Left lobe of liver (tissue), 2 donors: Measurements from ENCODE around the gene MTA1. TPM values are rescaled to one million over a fixed set of nuclear protein-coding genes. Genes with fewer than 3 reads are reported as not detected.

Experiments used
- ATAC-seq: fragments of 200-7000 bp; cut with Tn5 transposase; one replicate; pipeline ENCODE4 v1.9.1; 2020; ENCODE audit warnings: mild to moderate bottlenecking, moderate library complexity
- DNase-seq: peaks from one replicate; pipeline ENCODE4 v3.0.0-alpha.2; 2020; ENCODE audit warnings: low spot score
- total RNA-seq: library from RNA; stranded (reverse); gene quantifications from one replicate; pipeline ENCODE4 v1.2.1, GENCODE V29; 2021
- donor health status: DM: no; HTN: no; CAD: no; lungs with moderate emphysema.
- donor health status: DM: no; HTN: yes; CAD: no.

MTA1 gene
- total RNA-seq, 1 donor from 2014 or later, result 39.2 TPM

GRCh38 chr14:105483300-105484068, 63.9 kb downstream of the MTA1 start:
- DNase-seq (no peak), ATAC-seq (no peak)

DNA sequence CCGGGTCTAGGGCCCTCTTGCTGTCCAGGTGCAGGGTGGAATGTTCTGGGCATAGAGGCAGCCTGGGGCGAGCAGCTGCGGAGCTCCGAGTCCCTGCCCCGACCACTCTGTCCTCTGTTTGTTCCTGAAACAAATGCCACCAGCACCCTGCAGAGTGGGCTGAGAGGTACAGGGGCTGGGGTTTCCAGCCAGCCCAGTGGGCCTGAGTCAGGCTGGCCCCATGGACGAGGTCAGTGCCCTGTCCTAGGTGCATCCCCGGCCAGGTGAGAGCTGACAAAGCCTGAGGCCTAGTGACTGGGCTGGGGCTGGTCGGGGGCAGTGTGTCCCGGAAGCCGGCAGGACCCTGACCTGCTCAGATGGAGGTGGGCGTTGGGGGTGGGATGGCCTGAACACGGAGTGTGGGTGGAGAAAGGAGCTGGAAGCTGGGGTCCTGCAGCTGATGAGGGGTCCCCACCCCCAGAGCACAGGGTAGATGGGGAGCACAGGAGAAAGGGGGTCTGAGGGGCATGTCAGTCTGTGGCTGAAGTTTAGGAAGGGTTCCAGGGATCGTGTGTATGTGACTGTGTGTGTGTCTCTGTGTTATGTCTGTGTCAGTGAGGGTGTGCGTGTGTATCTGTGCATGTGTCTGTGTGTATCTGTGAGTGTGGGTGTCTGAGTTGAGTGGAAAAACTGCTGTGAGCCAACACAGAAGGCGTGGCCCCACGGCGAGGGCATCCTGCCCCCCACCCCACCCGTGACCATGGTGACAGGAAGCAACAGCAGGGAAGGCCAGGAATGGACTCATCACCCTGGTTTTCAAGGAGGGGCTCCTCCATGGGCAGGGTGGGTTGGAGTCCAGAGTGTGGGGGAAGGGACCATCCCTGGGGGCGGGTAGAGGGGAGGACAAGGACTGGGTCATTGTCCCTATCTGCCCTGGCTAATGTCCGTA, 64.7 kb downstream of the MTA1 start:
- no peak for ATAC-seq
- no peak for DNase-seq

DNA sequence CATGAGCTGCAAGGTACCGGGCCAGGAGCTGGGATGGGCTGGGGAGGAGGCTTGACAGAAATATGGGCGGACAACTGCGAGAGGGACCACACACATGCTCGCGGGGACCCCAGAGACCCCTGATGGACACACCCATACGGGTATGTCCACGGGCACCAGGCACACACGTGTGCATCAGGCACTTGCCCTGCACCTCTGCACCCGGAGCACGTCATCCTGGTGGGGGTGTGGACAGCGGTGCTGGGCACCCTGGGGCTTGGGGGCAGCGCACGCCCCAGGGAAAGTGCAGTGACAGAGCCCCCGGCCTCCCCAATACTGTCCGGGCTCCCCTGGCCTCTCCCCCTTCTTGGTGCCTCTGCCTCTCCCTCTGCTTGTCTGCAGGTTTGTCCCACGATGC, 65.4 kb downstream of the MTA1 start:
- no peak for DNase-seq
- ATAC-seq, result no peak

DNA sequence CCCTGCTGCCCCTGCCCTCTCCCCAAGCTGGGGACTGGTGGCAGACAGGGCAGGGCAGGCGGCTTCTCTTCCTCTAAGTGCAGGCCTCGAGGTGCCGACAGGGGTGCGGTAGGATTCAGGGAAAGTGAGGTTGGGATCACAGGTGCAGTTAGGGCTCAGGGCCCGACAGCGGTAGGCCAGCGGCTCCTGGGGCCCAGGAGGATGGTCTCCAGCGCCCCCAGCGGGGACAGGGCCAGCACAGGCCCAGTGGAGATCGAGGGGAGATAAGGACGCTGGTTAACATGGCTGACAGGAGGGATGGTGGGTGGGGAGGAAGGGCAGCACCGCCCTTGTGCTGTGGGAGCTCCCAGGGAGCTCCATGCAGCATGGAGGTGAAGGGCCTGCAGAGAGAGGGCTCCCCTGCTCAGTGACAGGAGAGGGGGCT, 66.1 kb downstream of the MTA1 start:
- no peak for DNase-seq
- ATAC-seq, result no peak

DNA sequence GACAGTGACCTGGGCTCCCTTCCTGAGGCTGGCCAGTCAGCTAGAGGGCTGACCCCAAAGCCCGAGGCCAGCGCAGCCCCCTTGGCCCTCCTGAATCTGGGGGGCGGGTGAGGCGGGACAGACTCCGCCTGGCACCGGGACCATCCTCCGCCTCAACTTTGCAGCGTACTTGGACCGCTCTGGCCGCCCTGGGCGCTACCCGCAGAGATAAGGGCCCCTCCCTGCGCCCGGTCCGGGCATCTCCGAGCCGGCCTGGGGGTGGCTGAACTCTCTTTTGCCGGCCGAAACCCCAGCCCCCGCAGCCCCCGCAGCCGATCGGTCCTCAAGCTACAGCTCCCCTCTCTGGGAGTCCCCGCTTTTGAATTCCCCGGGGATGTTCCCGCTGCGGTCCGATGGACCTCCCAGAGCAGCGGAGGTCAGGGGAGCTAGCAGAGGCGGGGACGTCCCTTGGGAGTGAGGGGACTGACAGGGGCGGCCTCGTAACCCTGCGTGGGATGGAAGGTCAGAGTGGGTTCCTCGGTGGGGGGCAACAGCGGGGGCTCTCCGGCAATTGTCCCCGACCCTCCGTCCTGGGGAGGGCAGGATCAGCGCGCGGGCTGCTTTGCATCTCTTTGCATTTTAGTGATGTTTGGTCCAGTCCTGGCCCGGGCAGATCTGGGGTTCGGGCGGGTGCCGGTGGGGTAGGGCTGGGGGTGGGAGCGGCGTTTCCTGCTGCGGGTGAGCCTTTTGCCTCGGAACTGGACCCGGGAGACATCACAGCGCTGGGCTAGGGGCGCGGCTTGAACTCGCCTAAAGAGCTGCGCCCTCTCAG, 66.7 kb downstream of the MTA1 start, which contains the start of gene CRIP1:
Gene CRIP1 (plus strand): TSS at position 724 of the 811 bp plus-strand sequence. CDS start 374 bp downstream, outside the sequence.
- no peak for DNase-seq
- no peak for ATAC-seq

- no peak for DNase-seq
Observed at GRCh38 chr14:105486974-105487448, 67.4 kb downstream of the MTA1 start.

GRCh38 chr14:105487449-105487985, 67.9 kb downstream of the MTA1 start:
- DNase-seq, result no peak
- no peak for ATAC-seq

More at GRCh38 chr14:105486974-105487448, 67.4 kb downstream of the MTA1 start:
- no peak for ATAC-seq

GRCh38 chr14:105487986-105488777, 68.6 kb downstream of the MTA1 start:
- ATAC-seq (no peak), DNase-seq (no peak)

GRCh38 chr14:105488781-105489541, 69.3 kb downstream of the MTA1 start:
- DNase-seq (no peak), ATAC-seq (no peak)

DNA sequence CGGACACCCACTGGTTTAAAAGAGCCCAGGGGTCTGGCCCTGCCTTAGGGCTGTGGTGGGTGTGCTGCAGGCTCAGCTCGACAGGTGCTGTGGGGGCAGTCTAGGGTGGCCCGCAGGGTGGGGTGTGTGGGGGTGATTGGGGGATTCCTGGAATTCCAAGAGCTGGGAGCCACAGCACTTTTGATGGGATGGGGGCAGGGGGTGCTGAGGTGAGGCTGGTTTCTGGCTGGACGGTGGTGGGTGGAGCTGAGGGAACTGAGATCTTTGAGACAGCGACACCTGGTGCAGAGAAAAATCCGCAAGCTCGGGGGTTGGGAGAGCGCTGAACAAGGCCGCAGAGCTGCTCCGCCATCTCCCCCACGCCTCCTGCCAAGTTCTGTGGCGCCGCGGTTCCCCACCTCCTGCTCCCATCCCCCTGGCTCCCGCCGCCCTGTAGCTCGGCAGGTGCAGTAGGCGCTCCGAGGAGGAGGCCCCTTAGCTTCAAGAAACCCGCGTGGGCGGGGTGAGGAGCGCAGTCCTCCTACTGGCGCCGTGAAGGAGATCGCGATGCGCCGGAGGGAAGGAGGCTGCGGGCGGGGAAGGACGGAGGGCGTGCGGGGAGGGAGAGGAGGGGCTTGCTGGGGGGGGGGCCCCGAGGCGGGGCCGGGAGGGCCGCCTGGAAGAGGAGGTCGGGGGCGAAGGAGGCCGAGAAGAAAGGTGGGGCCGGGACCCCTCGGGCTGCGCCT, 70.1 kb downstream of the MTA1 start:
- ATAC-seq, result peak; percentile 36
- peak; percentile 83 for DNase-seq

DNA sequence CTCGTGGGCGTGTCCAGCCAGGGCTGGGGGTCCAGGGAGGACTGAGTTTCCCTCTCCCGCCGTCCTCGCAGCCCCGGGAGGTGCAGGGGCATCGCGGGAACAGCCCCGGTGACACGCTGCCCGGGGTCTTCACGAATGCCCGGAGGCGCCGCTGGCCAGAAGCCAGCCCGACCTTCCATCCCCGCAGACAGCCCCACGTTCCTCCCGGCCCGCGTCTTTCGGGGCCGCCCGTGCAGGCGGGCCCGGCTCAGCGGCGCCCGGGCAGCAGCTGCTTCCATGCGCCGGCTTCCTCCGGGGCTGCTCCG, 70.6 kb downstream of the MTA1 start:
- peak; percentile 1 for ATAC-seq
- DNase-seq, result peak; percentile 70

DNA sequence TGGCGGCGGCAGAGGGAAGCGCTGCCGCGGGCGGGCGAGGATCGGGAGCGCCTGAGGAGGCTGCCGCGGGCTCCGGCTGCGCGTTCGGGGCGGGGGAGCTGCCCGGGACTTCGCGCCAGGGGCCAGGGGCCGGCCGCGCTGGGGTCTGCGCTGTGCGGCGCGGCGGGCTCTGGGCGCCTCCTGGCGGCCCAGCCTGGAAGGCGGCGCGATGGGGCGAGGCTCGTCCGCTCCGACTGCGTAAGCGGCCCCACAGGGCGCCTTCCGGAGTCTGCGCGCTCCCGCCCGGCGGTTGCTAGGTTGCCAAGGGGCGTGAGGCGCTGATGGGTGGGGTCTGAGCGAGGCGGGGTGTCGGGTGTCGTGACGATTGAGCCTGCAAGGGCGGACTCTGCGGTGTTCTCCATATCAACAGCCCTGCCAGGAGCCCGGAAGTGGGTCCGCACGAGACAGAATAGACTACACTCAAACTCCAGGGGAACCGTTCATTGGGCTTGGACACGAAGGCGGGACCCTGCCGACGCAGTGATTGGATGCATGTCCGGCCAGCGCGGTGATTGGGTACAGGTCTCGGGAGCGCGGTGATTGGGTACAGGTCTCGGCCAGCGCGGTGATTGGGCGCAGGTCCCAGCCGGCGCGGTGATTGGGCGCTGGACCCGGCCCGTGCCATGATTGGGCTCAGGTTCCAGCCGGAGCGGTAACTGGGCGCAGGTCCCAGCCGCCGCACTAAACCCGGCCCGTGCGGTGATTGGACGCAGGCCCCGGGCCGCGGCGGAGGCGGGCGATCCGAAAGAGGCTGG, 71.1 kb downstream of the MTA1 start, which contains the start of gene TEDC1:
Gene TEDC1 (plus strand): TSS at position 675 of the 794 bp plus-strand sequence. CDS start 130 bp downstream, outside the sequence.
- ATAC-seq, result peak; percentile 63
- DNase-seq, result peak; percentile 100

DNA sequence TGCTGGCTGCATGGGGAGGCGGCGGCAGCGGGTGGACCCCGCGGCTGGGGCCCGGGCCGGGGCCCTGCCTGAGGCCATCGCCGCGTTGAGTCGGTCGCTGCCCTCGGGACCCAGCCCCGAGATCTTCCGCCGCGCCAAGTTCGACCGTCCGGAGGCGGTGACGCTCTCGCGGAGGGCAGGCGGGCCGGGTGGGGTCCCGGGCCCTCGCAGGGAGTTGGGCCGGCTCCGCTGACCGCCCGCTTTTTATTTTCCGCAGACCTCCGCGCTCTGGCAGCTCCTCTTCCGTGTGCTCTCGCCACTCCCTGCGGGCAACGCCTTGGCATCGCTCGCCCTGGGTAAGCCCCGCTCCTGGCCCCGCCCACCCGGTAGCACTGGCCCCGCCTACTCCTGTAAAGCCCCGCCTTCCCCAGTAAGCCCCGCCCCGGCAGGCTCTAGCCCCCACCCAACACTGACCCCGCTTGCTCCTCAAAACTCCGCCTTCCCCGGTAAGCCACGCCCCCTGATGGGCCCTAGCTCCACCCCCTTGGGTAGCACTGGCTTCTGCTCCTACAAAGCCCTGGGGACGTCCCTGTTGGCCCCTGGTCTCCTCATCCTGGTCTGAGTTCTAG, 71.8 kb downstream of the MTA1 start:
- ATAC-seq, result peak; percentile 23
- DNase-seq, result peak; percentile 86

- DNase-seq, result peak; percentile 97
Observed at GRCh38 chr14:105492031-105492970, 72.7 kb downstream of the MTA1 start.

DNA sequence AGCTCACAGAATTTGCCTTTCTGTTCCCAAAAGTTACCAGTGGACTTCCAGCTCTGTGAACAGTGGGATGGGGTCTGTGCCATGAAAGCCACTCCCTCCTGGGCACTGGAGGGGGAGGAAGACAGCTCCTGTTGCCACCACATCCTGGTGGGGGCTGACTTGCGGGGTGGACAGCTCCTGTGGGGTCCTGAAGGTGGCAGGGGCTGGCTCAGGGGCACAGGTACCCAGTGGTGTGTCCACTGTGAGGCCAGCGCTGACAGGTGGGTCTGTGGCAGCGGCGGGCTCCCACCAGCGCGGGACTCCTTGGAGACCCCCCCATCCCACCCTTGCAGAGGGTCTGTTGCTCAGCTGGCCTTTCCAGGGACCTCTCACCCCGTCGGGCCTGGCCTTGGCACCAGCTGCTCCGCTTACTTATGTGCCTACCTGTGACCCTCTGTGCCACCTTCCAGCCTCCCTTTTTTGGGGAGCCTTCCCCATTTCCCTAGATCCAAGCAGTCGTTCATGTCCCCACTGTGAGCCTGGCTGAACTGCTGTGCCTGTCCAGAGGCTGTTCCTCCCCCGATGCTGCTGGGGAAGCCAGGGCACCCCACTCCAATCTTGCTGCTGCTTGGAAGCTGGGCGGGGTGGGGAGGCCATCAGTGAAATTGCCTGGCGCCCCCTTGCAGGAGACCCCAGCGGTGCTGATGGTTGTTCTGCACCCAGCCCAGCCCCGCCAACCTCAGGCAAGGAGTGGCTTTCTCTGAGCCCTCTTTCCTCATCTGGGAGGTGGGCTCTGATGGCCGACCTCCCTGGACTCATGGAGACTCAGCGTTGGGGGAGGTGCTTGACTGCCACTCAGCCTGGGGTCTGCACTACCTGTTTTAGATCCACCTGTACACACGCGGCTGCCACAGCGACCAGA, 73.6 kb downstream of the MTA1 start:
- no peak for DNase-seq

More at GRCh38 chr14:105492031-105492970, 72.7 kb downstream of the MTA1 start:
- peak; percentile 31 for ATAC-seq

More for the DNA sequence above, 73.6 kb downstream of the MTA1 start:
- ATAC-seq, result no peak
